Panc1 (cell line): ENCODE results near the gene UPK1A.

ENCODE experiments used
- POLR2AphosphoS5 ChIP-seq: IDR thresholded peaks from 2 replicates; pipeline ENCODE4 v1.6.1; 2012; ENCODE audit warnings: mild to moderate bottlenecking, low read depth, low read length, moderate library complexity
- SIN3A ChIP-seq: IDR thresholded peaks from 2 replicates; pipeline ENCODE4 v1.6.1; 2012; ENCODE audit warnings: low read depth, mild to moderate bottlenecking, low read length, moderate library complexity, borderline replicate concordance; ENCODE audit not compliant: insufficient read depth
- TF ChIP-seq, protein P1 (sequence below): fragments of 450-650 bp; IDR thresholded peaks from 2 replicates; pipeline ENCODE4 v1.5.1; 2017; ENCODE audit warnings: mild to moderate bottlenecking
- TF ChIP-seq, protein P2 (sequence below), 2 experiments: IDR thresholded peaks; 2 replicates each; pipeline ENCODE4 v1.6.1; 2011 to 2012; ENCODE audit warnings: low read depth in 2 of 2, control low read depth in 1 of 2, low read length in 1 of 2, mild to moderate bottlenecking in 1 of 2, moderate library complexity in 1 of 2; ENCODE audit not compliant: insufficient read depth in 1 of 2

GRCh38 chr19:35675589-35676140, 9.3 kb downstream of the UPK1A start:
- TF ChIP-seq, protein P1, sequence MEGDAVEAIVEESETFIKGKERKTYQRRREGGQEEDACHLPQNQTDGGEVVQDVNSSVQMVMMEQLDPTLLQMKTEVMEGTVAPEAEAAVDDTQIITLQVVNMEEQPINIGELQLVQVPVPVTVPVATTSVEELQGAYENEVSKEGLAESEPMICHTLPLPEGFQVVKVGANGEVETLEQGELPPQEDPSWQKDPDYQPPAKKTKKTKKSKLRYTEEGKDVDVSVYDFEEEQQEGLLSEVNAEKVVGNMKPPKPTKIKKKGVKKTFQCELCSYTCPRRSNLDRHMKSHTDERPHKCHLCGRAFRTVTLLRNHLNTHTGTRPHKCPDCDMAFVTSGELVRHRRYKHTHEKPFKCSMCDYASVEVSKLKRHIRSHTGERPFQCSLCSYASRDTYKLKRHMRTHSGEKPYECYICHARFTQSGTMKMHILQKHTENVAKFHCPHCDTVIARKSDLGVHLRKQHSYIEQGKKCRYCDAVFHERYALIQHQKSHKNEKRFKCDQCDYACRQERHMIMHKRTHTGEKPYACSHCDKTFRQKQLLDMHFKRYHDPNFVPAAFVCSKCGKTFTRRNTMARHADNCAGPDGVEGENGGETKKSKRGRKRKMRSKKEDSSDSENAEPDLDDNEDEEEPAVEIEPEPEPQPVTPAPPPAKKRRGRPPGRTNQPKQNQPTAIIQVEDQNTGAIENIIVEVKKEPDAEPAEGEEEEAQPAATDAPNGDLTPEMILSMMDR, result no peak
- no peak for TF ChIP-seq SIN3A
- TF ChIP-seq, protein P2, sequence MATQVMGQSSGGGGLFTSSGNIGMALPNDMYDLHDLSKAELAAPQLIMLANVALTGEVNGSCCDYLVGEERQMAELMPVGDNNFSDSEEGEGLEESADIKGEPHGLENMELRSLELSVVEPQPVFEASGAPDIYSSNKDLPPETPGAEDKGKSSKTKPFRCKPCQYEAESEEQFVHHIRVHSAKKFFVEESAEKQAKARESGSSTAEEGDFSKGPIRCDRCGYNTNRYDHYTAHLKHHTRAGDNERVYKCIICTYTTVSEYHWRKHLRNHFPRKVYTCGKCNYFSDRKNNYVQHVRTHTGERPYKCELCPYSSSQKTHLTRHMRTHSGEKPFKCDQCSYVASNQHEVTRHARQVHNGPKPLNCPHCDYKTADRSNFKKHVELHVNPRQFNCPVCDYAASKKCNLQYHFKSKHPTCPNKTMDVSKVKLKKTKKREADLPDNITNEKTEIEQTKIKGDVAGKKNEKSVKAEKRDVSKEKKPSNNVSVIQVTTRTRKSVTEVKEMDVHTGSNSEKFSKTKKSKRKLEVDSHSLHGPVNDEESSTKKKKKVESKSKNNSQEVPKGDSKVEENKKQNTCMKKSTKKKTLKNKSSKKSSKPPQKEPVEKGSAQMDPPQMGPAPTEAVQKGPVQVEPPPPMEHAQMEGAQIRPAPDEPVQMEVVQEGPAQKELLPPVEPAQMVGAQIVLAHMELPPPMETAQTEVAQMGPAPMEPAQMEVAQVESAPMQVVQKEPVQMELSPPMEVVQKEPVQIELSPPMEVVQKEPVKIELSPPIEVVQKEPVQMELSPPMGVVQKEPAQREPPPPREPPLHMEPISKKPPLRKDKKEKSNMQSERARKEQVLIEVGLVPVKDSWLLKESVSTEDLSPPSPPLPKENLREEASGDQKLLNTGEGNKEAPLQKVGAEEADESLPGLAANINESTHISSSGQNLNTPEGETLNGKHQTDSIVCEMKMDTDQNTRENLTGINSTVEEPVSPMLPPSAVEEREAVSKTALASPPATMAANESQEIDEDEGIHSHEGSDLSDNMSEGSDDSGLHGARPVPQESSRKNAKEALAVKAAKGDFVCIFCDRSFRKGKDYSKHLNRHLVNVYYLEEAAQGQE (IDR thresholded peaks at IDR 0.05; ENCODE audit: insufficient read depth in 1 of 2, low read depth in 2 of 2, low read length in 1 of 2), result no peak
- TF ChIP-seq POLR2AphosphoS5, result no peak
